Measurements from ENCODE around the gene SAT2.

SAT2 gene

GRCh38 chr17:7589891-7590691 is 37.5 kb downstream of the SAT2 start, which contains the start of gene SOX15:
Gene SOX15 (minus strand): TSS chr17:7590094. CDS start chr17:7589676, 418 bp downstream.
- DNase-seq: no peak

GRCh38 chr17:7589204-7589868 is 38.3 kb downstream of the SAT2 start:
- peak; percentile 62 for DNase-seq

DNA sequence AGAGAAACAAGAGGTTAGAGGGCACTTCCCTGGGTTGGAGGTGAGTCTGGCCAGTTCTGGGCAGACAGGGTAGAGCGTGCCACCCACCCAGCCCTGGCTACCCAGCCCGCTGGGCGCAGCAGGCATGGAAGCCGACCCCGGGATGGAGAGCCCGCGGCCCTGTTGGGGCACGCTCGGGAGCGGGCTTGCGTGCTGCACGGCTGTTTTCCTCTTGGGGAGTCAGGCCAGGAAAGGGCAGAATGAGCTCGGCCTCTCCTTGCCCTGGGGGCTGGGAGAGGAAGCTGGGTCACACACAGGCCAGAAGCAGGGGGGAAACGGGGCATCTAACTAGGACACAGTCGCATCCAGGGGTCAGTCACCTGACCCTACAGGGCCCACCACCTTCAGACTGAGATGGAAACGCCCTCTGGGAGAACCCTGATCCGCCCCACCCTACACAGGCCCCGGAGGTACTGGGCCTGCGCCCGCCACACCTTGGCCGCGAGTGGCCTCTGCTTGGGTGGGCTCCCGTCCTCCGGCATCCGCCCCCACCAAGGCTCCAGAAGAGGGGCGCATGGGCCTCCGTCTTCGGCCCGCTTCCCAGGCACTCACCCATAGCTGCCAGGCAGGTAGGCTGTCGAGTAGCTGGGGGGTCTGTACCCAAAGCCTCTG is 38.9 kb downstream of the SAT2 start:
- no peak for DNase-seq

DNA sequence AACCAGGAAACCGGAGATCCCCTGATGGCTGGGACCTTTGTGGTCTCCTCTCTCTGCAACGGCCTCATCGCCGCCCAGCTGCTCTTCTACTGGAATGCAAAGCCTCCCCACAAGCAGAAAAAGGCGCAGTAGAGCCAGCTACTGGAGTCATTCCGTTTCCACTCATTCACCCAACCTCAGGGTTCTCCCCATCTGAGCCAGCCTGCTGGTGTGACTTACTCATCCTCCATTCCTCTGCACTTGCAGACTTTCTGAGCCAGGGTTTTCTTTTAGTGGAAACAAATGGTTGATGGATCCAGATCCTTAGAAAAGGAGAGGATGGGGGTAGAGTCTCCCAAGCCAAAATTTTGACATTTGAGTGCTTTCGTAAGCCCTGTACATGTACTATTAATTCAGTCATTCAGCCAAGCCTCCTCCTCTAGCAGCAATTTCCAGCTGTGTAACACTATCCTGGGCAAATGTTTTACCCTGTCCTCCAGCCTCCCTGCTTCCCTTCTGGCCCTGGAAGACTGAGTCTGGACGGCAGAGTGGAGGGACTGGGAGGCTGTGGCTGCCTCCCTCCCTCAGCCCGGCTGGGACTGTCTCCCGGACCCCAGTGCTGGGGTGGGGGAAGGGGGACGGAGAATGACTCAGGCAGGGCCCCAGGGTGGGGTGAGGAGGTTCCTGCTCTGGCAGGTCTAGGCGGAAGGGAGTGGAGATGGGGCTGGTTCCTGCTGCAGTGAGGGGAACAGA is 40.0 kb downstream of the SAT2 start:
- no peak for DNase-seq

DNA sequence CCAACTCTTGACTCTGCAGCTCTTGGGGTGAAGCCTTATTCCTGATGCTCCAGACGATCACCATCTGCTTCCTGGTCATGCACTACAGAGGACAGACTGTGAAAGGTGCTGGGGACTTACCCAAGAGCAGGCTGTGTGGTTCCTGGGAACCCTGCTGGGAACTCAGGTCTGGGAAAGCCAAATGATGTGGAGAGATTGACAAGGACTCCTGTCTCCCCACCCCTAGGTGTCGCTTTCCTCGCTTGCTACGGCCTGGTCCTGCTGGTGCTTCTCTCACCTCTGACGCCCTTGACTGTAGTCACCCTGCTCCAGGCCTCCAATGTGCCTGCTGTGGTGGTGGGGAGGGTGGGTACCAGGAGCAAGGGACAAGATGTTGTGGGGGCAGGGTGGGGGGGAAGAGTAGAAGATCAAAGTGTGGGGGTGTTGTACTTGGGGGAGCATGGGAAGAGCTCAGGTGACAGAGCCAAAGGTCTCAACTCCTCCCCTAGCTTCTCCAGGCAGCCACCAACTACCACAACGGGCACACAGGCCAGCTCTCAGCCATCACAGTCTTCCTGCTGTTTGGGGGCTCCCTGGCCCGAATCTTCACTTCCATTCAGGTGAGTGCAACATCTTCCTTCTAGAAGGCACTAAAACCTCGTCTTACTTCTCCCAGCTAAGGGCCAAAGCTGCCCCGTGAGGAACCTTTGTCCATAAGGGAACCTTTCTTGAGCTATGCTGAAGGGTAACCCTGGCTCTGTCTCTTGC is 40.8 kb downstream of the SAT2 start:
- DNase-seq: no peak

GRCh38 chr17:7583253-7584109 is 44.1 kb downstream of the SAT2 start, which contains the start of gene MPDU1:
Gene MPDU1 (plus strand): TSS chr17:7583852. CDS start chr17:7583863, 11 bp downstream.
- peak; percentile 93 for DNase-seq

GRCh38 chr17:7582396-7583252 is 45.0 kb downstream of the SAT2 start:
- DNase-seq: no peak

DNA sequence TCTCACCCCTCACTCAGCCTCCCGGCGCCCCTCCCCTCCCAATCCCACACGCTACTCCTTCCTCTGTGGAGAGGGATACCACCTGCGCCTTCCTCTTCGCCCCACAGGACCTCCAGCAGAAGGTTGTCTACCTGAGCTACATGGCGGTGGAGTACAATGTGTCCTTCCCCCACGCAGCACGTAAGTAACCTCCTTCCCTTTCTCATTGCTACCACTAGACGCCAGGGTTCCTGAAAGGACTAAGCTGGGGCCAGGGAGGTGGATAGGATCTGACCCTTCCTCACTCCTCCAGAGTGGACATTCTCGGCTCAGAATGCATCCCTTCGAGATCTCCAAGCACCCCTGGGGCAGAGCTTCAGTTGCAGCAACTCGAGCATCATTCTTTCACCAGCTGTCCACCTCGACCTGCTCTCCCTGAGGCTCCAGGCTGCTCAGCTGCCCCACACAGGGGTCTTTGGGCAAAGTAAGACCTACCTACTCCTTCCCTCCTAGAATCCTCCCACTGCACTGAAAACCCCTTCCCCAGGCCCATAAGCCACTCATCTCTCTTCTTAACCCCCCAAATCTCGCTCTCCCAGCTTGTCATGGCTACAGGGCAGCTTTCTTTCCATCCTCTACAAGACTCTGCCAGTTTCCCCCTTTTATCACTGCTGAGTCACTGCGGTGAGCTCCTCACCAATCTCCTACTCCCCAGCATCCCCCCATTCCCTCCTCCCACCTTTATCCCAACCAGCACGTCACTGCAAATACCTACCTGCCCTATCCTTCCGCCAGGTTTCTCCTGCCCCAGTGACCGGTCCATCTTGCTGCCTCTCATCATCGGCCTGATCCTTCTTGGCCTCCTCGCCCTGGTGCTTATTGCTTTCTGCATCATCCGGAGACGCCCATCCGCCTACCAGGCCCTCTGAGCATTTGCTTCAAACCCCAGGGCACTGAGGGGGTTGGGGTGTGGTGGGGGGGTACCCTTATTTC is 46.7 kb downstream of the SAT2 start:
- no peak for DNase-seq

GRCh38 chr17:7579834-7580603 is 47.6 kb downstream of the SAT2 start:
- no peak for DNase-seq

DNA sequence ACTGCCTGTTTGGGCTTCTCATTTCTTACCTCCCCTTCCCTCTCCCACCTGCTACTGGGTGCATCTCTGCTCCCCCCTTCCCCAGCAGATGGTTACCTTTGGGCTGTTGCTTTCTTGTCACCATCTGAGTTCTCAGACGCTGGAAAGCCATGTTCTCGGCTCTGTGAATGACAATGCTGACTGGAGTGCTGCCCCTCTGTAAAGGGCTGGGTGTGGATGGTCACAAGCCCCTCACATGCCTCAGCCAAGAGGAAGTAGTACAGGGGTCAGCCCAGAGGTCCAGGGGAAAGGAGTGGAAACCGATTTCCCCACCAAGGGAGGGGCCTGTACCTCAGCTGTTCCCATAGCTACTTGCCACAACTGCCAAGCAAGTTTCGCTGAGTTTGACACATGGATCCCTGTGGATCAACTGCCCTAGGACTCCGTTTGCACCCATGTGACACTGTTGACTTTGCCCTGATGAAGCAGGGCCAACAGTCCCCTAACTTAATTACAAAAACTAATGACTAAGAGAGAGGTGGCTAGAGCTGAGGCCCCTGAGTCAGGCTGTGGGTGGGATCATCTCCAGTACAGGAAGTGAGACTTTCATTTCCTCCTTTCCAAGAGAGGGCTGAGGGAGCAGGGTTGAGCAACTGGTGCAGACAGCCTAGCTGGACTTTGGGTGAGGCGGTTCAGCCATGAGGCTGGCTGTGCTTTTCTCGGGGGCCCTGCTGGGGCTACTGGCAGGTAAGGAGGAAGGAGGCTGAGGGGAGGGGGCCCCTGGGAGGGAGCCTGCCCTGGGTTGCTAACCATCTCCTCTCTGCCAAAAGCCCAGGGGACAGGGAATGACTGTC is 48.4 kb downstream of the SAT2 start, which contains the start of gene CD68:
CD68 (plus strand) TSS at position 638 of the 833 bp plus-strand sequence; CDS start at position 678, 40 bp downstream.
- DNase-seq: peak; percentile 69

GRCh38 chr17:7577327-7578199 is 50.1 kb downstream of the SAT2 start:
- DNase-seq: no peak

DNA sequence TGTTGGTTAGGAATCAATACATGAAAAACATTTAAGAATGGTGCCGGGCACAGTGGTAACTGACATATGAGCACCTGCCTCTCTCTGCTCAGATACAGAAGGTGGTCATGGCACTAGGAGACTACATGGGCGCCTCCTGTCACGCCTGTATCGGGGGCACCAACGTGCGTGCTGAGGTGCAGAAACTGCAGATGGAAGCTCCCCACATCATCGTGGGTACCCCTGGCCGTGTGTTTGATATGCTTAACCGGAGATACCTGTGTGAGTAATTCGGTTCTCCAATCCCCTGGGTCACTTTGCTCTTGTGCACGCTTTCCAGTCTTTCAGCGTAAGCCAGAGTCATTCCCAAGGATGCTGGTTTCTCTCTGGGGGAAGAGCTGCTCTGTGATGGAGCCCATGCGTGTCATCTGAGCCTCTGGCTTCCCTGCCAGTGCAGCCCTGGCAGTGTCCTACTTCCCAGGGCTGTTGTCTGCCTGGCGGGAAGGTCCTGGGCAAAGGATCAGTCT is 51.1 kb downstream of the SAT2 start:
- no peak for DNase-seq

All from stimulated activated CD4-positive, alpha-beta T cell treated with anti-CD3 and anti-CD28 coated beads, Interleukin-12 subunit alpha, Interleukin-12 subunit beta, amount 100 ng/mL, for 4 hours (primary cell).